Measurements from ENCODE around the gene IMMP2L.

The IMMP2L gene

DNA sequence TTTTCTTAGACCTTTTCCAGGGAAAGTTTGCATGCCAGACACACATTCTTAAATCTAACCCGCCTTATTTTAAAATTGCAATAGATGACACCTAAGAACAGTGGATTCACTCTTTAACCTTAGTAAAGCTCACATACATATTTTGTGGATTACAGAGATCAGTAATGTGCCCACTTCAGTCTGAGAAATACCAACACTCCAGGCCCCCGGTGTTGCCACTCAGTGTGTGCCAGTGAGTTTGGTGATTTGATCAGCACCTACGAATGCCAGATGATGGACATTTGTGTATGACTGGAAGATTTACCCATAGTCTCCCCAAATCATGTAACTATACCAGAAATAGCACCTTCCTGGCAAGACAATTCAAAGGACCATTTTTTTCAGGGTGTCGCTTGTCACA is 468.8 kb downstream of the IMMP2L start:
- no peaks in the 10 kb centered on the region for H3K9me3 ChIP-seq (ENCODE audit: control insufficient read depth, insufficient read depth, low read length)
- no peaks in the 10 kb centered on the region for H3K36me3 ChIP-seq (ENCODE audit: insufficient read depth, low read length)
- no peak overlapping the region for H3K9ac ChIP-seq (ENCODE audit: low read depth, low read length)
- peaks cover 51% of the 10 kb centered on the region for H3K4me1 ChIP-seq (ENCODE audit: insufficient read depth, low read length)

DNA sequence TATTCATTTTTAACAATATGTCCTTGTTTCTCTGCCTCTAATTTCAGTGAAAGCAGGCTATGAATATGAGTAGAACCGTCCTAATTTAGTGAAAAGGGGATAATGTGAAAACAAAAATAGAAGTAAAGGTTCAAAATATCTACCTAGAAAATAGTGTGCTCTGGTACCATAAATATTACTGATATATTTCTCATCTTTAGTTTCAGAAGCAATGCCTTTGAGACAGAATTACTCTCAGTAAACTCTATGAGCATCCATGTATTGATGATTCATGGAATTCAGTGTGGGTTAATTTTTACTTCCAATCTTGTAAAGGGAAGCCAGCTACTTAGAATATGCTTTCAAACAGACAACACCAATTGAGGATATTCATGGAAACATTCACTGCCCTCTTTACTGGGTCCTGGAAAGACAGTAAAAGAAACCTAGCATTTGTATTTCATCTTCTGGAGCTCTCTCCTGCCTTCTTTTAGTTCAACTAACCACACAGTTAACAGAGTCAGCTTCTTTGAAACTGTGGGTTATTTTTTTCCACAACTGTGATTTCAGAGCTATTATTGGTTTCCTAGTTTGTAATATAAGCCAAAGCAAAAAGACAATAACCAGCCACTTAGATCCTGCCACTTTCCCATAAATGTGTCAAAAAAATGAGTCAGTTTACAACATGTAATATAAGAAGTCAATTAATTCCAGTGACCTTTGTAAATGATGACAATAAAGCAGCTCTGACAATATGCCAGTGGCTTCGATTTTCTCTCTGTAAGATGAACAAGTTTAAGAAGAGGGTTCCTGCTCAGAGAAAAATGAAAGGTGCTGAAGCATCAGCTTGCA is 469.7 kb downstream of the IMMP2L start:
- Histone ChIP-seq H3K36me3 (ENCODE audit: insufficient read depth, low read length) (no peaks in the 10 kb centered on the region), H3K9me3 (ENCODE audit: control insufficient read depth, insufficient read depth, low read length) (no peaks in the 10 kb centered on the region), H3K4me1 (ENCODE audit: insufficient read depth, low read length) (peaks cover 43% of the 10 kb centered on the region), H3K9ac (ENCODE audit: low read depth, low read length) (no peak overlapping the region)

DNA sequence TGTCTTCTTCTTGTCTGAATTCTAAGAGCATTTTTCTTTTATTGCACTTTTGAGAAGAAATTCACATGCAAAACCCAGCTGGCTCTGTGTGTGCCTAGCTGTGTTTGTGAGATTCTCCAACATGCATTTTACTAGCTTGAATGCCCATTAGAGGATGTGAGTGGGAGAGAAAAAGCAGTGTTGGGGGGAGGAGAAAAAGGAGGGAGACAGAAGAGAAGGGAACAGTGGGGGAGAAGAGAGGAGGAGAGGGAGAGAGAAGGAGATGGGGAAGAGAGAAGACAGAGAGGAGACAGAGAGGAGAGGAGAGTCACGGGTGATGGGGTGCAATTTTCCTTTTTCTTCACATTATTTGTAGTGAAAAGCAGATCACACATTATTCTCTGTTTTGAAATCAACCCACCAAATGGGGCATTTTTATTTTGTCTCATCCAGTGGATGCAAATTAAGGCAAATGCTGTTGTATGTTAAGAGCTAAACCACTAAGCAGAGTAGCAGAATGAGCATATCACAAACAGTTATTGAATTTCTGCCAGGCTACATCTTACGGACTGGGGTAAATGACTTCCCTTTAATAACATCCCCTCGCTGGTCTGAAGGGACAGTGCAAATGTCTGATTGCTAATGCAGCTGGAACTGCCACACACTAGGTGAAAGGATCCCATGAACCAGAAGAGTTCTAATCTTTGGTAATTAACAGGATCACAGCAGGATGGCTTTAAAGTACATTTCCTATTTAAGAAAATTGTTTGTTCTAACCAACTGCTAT is 470.5 kb downstream of the IMMP2L start:
- Histone ChIP-seq H3K4me1 (ENCODE audit: insufficient read depth, low read length) (peaks cover 40% of the 10 kb centered on the region), H3K9ac (ENCODE audit: low read depth, low read length) (peak overlapping the region; percentile 22; the same call in 1 of the 2 replicates), H3K9me3 (ENCODE audit: control insufficient read depth, insufficient read depth, low read length) (no peaks in the 10 kb centered on the region), H3K36me3 (ENCODE audit: insufficient read depth, low read length) (no peaks in the 10 kb centered on the region)

DNA sequence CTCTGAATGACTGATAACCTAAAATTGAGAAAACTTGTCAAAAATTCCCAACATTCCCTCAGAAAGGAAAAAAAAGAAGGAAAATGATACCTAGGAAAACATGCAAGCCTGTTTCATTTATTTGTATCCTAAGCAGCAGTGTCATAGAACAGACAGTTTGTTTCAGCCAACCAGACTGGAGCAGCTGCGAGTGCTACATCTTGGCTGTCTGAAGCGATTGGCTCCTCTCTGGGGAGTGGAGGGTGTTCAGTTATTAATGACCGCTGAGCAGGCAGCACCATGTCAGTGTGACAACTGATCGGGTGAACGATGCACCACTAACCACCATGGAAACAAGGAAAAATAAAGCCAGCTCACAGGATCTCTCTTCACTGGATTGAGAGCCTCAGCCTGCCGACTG is 471.4 kb downstream of the IMMP2L start, which contains the start of gene LRRN3:
LRRN3 (plus strand) TSS at position 282 of the 400 bp plus-strand sequence. CDS start 31,646 bp downstream, outside the sequence.
- Histone ChIP-seq H3K9ac (ENCODE audit: low read depth, low read length) (peak within 1 kb of the TSS; percentile 22; the same call in 1 of the 2 replicates), H3K36me3 (ENCODE audit: insufficient read depth, low read length) (no peaks in the 10 kb centered on the region), H3K9me3 (ENCODE audit: control insufficient read depth, insufficient read depth, low read length) (no peaks in the 10 kb centered on the region), H3K4me1 (ENCODE audit: insufficient read depth, low read length) (peaks cover 30% of the 10 kb centered on the region)

DNA sequence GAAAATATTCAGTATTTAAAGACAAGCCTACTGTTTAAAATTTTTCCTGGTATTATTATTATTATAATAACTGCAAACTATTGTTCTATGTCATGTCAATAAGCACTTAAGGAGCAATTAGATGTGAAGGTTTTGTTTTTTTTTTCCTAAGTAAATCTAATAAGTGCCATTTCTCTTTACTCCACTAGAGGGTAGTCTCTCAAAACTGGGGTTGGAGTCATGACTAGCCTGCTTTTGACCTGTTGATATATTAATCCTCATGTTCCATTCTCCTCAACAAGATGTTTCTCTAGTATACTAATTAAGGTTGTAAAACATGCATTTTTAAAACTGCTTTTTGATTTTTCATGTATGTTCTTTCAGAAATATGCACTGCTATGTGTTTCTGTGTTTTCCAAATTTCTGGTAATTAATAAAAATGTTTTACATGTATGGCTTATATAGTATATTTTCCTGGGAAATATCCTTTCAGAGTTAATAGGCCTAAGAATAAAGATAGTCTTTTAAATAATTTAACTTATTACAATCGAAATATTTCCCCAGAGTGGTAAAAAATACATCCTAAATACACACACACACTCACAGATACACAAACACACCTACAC is 472.4 kb downstream of the IMMP2L start:
- H3K36me3 ChIP-seq (ENCODE audit: insufficient read depth, low read length): no peaks in the 10 kb centered on the region
- H3K4me1 ChIP-seq (ENCODE audit: insufficient read depth, low read length): peaks cover 29% of the 10 kb centered on the region
- no peak overlapping the region for H3K9ac ChIP-seq (ENCODE audit: low read depth, low read length)
- no peaks in the 10 kb centered on the region for H3K9me3 ChIP-seq (ENCODE audit: control insufficient read depth, insufficient read depth, low read length)

DNA sequence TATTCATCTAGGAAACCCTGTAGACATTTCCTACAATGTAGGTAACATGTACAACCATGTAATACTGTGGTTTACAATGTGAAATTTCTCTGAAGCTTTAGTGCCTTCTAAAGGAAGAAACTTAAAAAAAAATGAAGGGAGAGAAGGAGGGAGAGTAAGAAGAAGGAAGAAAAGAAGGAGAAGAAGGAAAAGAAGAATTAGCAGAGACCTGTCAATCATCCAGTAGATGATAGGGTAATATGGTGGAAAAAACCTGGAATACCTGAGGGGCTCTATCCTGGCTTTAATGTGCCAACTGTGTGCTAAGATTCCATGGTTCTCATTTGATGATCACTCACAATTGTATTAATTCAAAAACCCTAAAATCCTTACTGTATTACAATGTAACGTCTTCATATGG is 474.0 kb downstream of the IMMP2L start:
- Histone ChIP-seq H3K4me1 (ENCODE audit: insufficient read depth, low read length) (peaks cover 23% of the 10 kb centered on the region), H3K36me3 (ENCODE audit: insufficient read depth, low read length) (no peaks in the 10 kb centered on the region), H3K9ac (ENCODE audit: low read depth, low read length) (no peak overlapping the region), H3K9me3 (ENCODE audit: control insufficient read depth, insufficient read depth, low read length) (no peaks in the 10 kb centered on the region)

DNA sequence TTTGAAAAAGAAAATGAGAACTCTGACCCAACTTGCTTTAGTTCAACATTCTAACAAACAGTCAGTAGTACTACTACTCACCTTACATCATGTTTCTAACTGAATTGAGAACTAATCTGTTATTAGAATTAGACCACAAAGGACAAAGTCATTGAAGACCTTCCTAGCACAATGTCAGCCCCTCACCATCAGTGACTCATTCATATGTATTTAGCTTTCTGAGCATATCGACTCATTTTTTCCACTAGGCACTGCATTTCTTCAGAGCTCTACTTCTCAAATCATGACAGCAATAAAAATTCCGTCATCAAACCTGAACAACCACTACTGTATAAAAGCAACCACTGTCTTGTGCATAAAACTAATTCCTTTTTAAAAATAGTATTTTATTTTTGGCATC is 475.8 kb downstream of the IMMP2L start:
- Histone ChIP-seq H3K9me3 (ENCODE audit: control insufficient read depth, insufficient read depth, low read length) (no peaks in the 10 kb centered on the region), H3K4me1 (ENCODE audit: insufficient read depth, low read length) (peaks cover 26% of the 10 kb centered on the region), H3K9ac (ENCODE audit: low read depth, low read length) (no peak overlapping the region), H3K36me3 (ENCODE audit: insufficient read depth, low read length) (no peaks in the 10 kb centered on the region)

DNA sequence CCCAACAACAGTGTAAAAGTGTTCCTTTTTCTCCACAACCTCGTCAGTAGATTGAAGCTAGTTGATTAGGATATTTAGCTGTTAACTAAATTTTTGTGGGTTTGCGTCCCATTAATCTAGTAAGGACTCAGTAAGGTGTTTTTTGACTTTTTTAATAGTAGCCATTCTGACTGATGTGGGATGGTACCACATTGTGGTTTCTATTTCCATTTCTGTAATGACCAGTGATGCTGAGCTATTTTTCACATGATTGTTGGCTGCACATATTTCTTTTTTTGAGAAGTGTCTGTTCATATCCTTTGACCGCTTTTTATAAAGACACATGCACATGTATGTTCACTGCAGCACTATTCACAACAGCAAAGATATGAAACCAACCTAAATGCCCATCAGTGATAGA is 476.9 kb downstream of the IMMP2L start:
- H3K4me1 ChIP-seq (ENCODE audit: insufficient read depth, low read length): peaks cover 17% of the 10 kb centered on the region
- no peak overlapping the region for H3K9ac ChIP-seq (ENCODE audit: low read depth, low read length)
- no peaks in the 10 kb centered on the region for H3K9me3 ChIP-seq (ENCODE audit: control insufficient read depth, insufficient read depth, low read length)
- no peaks in the 10 kb centered on the region for H3K36me3 ChIP-seq (ENCODE audit: insufficient read depth, low read length)

DNA sequence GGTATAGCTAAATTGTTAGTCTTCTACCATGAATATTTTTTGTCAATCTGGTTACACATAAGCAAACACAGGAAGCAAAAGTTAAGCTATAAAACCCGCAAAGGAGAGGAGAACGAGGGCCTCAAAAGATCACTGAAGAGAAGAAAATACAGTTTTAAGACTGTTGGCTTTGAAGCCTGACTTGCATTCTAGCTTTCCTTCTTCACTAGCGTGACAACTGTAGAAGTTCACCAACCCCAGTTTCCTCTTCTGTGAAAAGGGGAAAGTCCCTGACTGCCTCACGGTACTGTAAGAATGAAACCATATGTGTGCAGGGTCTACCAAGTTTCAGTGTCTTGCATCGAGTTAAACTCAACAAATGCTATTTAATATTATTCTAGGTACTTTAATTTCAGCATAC is 478.9 kb downstream of the IMMP2L start:
- Histone ChIP-seq H3K4me1 (ENCODE audit: insufficient read depth, low read length) (peaks cover 17% of the 10 kb centered on the region), H3K9me3 (ENCODE audit: control insufficient read depth, insufficient read depth, low read length) (no peaks in the 10 kb centered on the region), H3K9ac (ENCODE audit: low read depth, low read length) (no peak overlapping the region), H3K36me3 (ENCODE audit: insufficient read depth, low read length) (no peaks in the 10 kb centered on the region)

DNA sequence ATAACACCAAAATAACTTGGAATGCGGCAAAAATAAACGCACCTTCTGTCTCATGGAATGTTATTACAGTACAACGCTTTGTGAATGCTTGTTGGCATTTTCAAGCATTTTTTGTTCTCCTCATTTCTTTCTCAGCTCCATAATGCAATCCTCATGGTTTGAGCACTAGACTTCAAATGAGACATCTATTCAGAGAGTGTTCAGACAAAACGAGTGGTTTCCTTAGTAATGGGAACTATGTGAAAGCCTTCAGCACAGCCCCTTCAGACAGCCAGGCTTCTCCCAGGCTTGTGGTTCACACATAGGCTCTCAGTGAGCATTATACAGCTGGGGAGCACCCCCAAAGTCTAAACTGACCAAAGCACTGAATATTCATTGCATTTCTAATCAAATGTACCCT is 479.9 kb downstream of the IMMP2L start:
- peaks cover 21% of the 10 kb centered on the region for H3K4me1 ChIP-seq (ENCODE audit: insufficient read depth, low read length)
- H3K9me3 ChIP-seq (ENCODE audit: control insufficient read depth, insufficient read depth, low read length): no peaks in the 10 kb centered on the region
- H3K36me3 ChIP-seq (ENCODE audit: insufficient read depth, low read length): no peaks in the 10 kb centered on the region
- H3K9ac ChIP-seq (ENCODE audit: low read depth, low read length): no peak overlapping the region

DNA sequence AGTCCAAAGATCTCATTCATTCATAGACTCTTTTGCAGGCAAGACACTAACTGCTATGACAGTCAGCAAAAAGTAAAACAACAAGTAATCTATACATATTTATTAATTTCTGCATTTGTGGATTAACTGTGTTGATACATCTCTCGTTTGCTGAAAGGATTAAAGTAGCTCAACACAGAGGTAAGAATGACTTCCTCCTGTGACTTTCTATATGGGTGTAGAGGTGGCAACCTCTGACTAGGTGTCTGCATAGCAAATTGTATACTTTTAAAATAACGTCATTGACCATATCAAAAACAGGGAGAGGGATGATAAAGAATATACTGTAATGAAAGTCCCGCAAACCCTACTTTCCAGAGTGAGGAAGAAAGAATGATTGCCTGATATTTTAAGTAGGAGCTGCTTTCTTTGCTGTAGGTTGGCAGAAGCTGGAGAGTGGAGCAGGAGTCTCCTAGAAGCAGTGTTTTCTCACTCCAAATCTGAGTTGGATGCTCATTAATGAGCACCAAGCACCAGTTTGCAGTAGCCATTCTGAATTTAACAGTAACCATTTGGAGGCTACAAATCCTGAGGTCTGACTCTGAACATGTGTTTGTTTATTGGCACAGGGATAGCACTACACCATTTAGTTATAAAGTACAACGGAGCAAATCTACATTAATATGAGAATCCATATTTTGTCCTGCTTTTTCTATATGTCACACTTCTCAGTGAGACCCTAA is 480.6 kb downstream of the IMMP2L start:
- Histone ChIP-seq H3K4me1 (ENCODE audit: insufficient read depth, low read length) (peaks cover 28% of the 10 kb centered on the region), H3K9me3 (ENCODE audit: control insufficient read depth, insufficient read depth, low read length) (no peaks in the 10 kb centered on the region), H3K9ac (ENCODE audit: low read depth, low read length) (no peak overlapping the region), H3K36me3 (ENCODE audit: insufficient read depth, low read length) (no peaks in the 10 kb centered on the region)

DNA sequence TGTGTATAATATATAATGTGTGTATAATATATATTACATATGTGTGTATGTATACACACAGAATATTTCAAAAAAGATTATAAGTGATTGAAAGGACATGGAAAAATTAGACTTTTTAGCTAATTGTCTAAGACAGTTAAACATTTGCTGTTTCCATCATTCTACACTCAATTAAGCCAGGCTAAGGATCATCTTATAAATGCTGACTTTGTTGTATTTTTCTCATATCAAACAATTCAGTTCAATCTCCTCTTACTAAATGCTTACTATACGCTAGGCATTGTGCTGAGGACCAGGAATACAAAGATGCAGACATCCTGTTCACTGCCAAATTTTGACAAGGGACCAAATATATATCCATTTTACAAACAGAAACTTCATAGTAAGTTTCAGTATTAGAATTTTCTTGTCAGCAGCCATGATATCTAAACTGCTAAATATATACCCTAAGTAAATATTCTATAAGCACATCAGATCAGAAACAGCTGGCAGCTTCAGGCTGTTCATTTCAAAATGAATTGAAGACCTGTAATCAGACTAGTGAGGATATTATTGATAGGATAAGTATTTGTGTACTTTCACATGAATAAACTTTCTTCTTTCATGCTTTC is 481.7 kb downstream of the IMMP2L start:
- no peak overlapping the region for H3K9ac ChIP-seq (ENCODE audit: low read depth, low read length)

DNA sequence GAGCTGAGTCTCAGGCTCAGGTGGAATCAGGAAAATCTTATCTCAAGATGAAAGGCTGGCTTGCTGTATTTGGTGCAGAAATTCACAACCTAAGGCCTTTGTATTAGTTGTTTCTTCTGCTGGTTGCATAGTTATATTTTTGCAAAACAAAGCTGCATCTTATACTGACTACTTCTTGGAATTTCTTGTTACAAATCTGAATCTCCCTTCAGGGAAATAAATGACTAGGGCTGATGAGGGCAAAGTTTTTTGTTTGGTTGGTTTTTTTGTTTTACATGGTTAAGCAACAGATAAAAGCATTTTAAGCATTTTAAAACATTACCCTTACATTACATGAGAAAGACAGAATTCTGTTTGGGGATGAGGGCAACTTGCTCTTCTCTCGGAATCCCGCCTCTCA is 485.3 kb downstream of the IMMP2L start:
- Histone ChIP-seq H3K36me3 (ENCODE audit: insufficient read depth, low read length) (no peaks in the 10 kb centered on the region), H3K9ac (ENCODE audit: low read depth, low read length) (no peak overlapping the region), H3K4me1 (ENCODE audit: insufficient read depth, low read length) (peaks cover 30% of the 10 kb centered on the region), H3K9me3 (ENCODE audit: control insufficient read depth, insufficient read depth, low read length) (no peaks in the 10 kb centered on the region)

More for the DNA sequence above, 481.7 kb downstream of the IMMP2L start:
- no peaks in the 10 kb centered on the region for H3K36me3 ChIP-seq (ENCODE audit: insufficient read depth, low read length)
- H3K9me3 ChIP-seq (ENCODE audit: control insufficient read depth, insufficient read depth, low read length): no peaks in the 10 kb centered on the region
- H3K4me1 ChIP-seq (ENCODE audit: insufficient read depth, low read length): peaks cover 36% of the 10 kb centered on the region

DNA sequence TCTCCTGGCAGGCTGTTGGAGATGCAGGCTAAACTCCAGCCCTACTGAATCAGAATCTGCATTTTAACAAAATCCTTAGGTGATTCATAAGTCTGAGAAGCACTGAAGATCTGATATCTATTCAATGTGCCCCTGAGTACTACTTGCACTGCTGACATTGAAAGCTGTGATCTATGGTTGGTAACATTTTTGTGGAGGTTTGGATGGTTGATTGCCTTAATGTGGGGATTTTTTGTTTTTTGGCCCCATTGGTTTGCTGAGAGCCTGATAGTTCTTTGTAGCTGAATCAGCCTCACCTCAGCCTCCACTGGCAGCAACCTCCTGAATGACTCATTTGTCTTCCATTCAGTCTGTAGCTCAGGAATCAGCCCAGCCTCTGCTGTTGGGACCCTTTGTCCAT is 486.1 kb downstream of the IMMP2L start:
- Histone ChIP-seq H3K9me3 (ENCODE audit: control insufficient read depth, insufficient read depth, low read length) (no peaks in the 10 kb centered on the region), H3K4me1 (ENCODE audit: insufficient read depth, low read length) (peaks cover 28% of the 10 kb centered on the region), H3K36me3 (ENCODE audit: insufficient read depth, low read length) (no peaks in the 10 kb centered on the region), H3K9ac (ENCODE audit: low read depth, low read length) (no peak overlapping the region)
